ENCODE results near the gene GRIP2.

GRIP2 gene

DNA sequence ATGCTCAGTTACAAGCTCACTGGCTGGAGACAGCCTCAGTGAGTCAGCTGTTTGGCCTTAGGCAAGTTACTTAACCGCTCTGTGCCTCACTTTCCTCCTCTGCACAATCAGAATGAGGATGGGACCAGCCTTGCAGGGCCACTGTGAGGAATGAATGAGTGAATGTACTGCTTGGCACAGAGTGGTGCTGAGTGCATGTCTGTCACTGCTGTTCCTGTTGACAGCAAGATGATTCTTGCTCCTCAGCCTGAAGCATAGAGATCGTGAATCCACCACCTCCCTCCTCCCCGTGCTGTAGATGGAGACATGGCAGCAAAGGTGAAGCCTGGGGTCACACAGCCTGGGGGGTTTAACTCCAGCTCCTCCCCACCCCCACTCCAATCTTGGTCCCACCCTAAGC is 14.6 kb upstream of the GRIP2 start:
- TF ChIP-seq, protein P1, sequence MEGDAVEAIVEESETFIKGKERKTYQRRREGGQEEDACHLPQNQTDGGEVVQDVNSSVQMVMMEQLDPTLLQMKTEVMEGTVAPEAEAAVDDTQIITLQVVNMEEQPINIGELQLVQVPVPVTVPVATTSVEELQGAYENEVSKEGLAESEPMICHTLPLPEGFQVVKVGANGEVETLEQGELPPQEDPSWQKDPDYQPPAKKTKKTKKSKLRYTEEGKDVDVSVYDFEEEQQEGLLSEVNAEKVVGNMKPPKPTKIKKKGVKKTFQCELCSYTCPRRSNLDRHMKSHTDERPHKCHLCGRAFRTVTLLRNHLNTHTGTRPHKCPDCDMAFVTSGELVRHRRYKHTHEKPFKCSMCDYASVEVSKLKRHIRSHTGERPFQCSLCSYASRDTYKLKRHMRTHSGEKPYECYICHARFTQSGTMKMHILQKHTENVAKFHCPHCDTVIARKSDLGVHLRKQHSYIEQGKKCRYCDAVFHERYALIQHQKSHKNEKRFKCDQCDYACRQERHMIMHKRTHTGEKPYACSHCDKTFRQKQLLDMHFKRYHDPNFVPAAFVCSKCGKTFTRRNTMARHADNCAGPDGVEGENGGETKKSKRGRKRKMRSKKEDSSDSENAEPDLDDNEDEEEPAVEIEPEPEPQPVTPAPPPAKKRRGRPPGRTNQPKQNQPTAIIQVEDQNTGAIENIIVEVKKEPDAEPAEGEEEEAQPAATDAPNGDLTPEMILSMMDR (IDR thresholded peaks at IDR 0.05; ENCODE audit: low read depth, low read length, missing control alignments) = no peak
- no peak for DNase-seq (ENCODE audit: low read depth)
- H3K4me3 ChIP-seq (ENCODE audit: low read depth, low read length) = no peak overlapping the region
- in situ Hi-C loops (cut with HindIII; ENCODE audit: low sequenced_read_pairs) = no loop called here

DNA sequence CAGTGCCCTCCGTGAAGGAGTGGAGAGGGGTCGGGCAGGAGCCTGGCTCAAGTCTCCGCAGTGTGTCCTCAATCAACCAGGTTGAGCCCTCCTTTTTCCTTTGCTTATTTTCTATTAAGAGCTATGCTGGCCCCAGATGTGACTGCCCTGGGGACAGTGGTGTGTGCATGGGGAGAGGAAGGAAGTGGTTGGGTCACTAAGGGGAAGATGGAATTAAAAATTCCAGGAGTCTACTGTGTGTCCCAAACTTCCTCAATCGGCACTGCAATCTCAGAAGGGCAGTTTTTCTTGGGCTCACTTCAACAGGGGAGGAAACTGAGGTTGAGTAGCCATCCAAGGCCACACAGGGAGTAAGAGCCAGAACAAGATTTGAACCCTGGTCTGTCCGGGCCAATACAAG is 13.7 kb upstream of the GRIP2 start:
- no peak for DNase-seq (ENCODE audit: low read depth)
- in situ Hi-C loops (cut with HindIII; ENCODE audit: low sequenced_read_pairs) = no loop called here
- TF ChIP-seq, protein P1 (IDR thresholded peaks at IDR 0.05; ENCODE audit: low read depth, low read length, missing control alignments) = no peak
- H3K4me3 ChIP-seq (ENCODE audit: low read depth, low read length) = no peak overlapping the region

DNA sequence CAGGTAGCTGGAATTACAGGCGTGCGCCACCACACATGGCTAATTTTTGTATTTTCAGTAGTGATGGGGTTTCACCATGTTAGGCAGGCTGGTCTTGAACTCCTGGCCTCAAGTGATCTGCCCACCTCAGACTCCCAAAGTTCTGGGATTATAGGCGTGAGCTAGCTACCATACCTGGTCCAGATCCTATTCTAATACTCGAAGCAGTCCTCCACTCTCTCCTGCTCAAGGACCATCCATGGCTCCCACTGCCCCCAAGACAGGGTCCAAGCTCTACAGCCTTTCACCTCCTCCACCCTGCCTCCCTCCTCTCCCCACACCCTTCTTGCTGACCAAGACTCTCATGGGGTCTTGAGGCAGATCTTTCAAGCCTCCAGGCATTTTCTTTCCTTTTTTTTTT is 12.6 kb upstream of the GRIP2 start:
- in situ Hi-C loops (cut with HindIII; ENCODE audit: low sequenced_read_pairs) = no loop called here
- TF ChIP-seq, protein P1 (IDR thresholded peaks at IDR 0.05; ENCODE audit: low read depth, low read length, missing control alignments) = no peak

DNA sequence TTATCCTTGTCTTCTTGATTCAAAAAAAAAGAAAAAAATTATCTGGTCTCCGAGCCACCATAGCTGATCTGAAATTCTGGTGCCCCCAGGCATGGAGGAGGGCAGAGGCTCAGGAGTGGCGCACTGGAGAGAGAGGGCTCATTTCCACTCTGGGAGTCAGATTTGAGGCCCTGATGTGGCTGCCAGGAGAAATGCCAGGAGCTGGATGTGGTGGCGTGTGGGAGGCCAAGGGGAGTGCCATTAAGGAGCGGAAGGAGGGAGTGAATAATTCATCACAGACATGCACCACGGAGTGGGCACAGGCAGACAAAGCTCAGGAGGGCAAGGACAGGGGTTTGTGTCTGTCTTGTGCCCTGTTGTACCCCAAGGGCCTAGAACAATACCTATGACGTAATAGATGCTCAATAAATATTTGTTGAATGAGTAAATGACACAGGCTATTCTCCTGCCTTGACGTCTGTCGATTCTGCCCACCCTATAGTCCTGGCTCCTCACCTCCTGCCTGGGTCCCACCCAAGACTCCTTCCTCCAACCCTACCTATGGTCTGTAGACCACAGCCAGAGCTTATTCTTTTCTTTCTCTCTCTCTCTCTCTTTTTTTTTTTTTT is 12.0 kb upstream of the GRIP2 start:
- no peak overlapping the region for H3K4me3 ChIP-seq (ENCODE audit: low read depth, low read length)
- TF ChIP-seq, protein P1 (IDR thresholded peaks at IDR 0.05; ENCODE audit: low read depth, low read length, missing control alignments) = no peak
- no peak for DNase-seq (ENCODE audit: low read depth)
- in situ Hi-C loops (cut with HindIII; ENCODE audit: low sequenced_read_pairs) = no loop called here

More for the DNA sequence above, 12.6 kb upstream of the GRIP2 start:
- no peak overlapping the region for H3K4me3 ChIP-seq (ENCODE audit: low read depth, low read length)
- DNase-seq (ENCODE audit: low read depth) = no peak

DNA sequence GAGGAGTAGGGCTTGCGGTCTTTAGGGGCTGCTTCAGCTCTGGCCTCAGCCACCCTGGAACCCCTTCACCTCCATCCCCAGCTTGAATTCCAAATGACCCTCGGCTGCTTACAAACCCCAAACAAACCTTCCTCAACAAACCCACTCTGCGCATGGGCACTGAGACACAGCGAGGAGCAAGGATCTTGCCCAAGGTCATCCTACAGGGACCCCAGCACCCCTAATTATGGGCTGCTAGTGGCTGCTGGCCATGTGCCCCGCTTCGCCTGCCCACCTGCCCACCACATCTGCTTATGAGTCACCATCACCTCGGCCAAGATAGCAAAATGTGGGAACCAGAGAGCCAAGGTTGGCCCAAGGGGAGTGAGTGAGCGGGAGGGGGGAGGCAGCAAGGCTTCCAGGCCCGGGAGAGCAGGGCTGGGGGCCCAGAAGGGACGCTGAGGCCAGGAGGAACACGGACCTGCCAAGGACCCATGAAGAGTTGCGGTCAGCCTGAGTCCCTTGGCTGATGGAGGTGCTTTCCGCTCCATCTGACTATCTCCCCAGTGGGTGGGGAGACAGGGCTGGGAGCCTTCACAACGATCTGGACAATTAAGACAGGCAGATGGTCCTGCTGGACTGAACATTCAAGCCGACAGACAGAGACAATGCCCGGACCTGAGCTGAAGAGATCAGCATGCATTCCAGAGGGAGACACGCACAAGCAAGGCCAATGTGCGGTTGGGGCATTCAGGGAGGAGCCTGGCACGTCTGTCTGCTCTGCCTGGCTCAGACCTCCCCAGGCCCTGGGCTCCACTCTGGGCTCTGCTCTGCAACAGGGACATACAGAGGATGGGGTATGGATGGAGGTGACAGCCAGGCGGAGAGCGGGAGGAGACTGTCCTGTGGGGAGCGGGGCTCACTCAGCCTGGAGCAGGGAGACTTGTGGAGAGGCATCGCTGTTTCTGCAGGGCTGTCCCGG is 10.8 kb upstream of the GRIP2 start:
- TF ChIP-seq, protein P1 (IDR thresholded peaks at IDR 0.05; ENCODE audit: low read depth, low read length, missing control alignments) = no peak
- H3K4me3 ChIP-seq (ENCODE audit: low read depth, low read length) = no peak overlapping the region
- in situ Hi-C loops (cut with HindIII; ENCODE audit: low sequenced_read_pairs) = no loop called here
- DNase-seq (ENCODE audit: low read depth) = no peak

DNA sequence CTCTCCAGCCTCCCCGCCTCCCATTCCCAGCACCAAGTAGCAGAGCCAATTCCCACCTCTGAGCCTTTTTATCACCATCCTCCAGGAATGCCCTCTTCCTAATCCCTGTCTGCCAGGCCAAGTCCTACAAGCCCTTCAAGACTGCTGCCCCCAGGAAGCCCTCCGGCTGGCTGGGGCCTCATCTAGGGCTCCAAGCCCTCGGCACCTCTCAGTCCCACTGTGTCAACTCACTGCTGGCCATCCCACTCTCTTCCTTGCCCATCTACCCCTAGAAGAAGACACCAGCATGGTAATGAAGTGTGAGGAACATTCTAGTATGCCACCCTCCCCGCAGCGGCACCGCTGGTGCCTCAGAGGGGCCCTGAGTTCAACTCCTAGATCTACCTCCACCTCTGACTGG is 10.0 kb upstream of the GRIP2 start:
- DNase-seq (ENCODE audit: low read depth) = no peak
- TF ChIP-seq, protein P1 (IDR thresholded peaks at IDR 0.05; ENCODE audit: low read depth, low read length, missing control alignments) = no peak
- in situ Hi-C loops (cut with HindIII; ENCODE audit: low sequenced_read_pairs) = no loop called here
- no peak overlapping the region for H3K4me3 ChIP-seq (ENCODE audit: low read depth, low read length)

Measured in astrocyte of the cerebellum (primary cell).